Right lobe of liver (tissue), 6 donors: ENCODE data around the gene RGS12. TPM values are rescaled to one million over a fixed set of nuclear protein-coding genes. Genes with fewer than 3 reads are reported as not detected.

Experiments used
- ATAC-seq, 4 donors: fragments of 200-7000 bp; cut with Tn5 transposase; one replicate each; pipeline ENCODE4 v1.9.1; 2020; ENCODE audit warnings: mild to moderate bottlenecking in 4 of 4, moderate library complexity in 4 of 4
- DNase-seq, 3 donors: peaks; one replicate each; pipeline ENCODE4 v3.0.0-alpha.2; 2020
- H3K27ac ChIP-seq, 3 donors: fragments of 200-600 bp; one replicate each; pipeline ENCODE4 v1.8.0; 2022
- H3K27me3 ChIP-seq, 2 donors: fragments of 200-600 bp; one replicate each; pipeline ENCODE4 v1.8.0; 2022
- H3K36me3 ChIP-seq, 4 donors: fragments of 200-600 bp; sonication (generic) in 1 of 4; one replicate each; pipeline versions ENCODE4 v1.5.1 to v1.8.0; 2017 to 2022; ENCODE audit warnings: control low read depth in 1 of 4
- H3K4me1 ChIP-seq, 4 donors: fragments of 200-600 bp; sonication (generic) in 1 of 4; one replicate each; pipeline versions ENCODE4 v1.5.1 to v1.8.0; 2017 to 2022; ENCODE audit warnings: control low read depth in 1 of 4
- H3K4me3 ChIP-seq, 3 donors: fragments of 200-600 bp; one replicate each; pipeline ENCODE4 v1.8.0; 2022
- H3K9me3 ChIP-seq, 4 donors: fragments of 200-600 bp; sonication (generic) in 1 of 4; one replicate each; pipeline versions ENCODE4 v1.5.1 to v1.8.0; 2017 to 2022; ENCODE audit warnings: control low read depth in 1 of 4
- CTCF ChIP-seq, 4 donors: fragments of 200-600 bp in 3 of 4; fragments of 450-650 bp in 1 of 4; IDR thresholded peaks; one replicate each; pipeline versions ENCODE4 v1.5.1 to v1.8.0; 2016 to 2022; ENCODE audit warnings: antibody characterized with exemption in 4 of 4, mild to moderate bottlenecking in 2 of 4
- POLR2A ChIP-seq: fragments of 450-650 bp; IDR thresholded peaks from one replicate; pipeline ENCODE4 v1.6.1; 2017; ENCODE audit warnings: antibody characterized with exemption, mild to moderate bottlenecking
- WGBS: methylation state at CpG from one replicate; pipeline ENCODE4 v1.1.6; 2018; ENCODE audit warnings: low coverage, low lambda C conversion rate; ENCODE audit not compliant: insufficient coverage; ENCODE audit errors: missing lambda C conversion rate; 5-methylcytosine and 5-hydroxymethylcytosine counted together
- intact Hi-C, 2 donors: fragments of 100-400 bp; cut with DNase I; formaldehyde crosslinking; loops; one replicate each; pipeline versions ENCODE4 v1.11.2 to v1.14.1; 2022
- total RNA-seq, 6 experiments: library from RNA; depleted of rRNA in 2 of 6; stranded (reverse); fragments of >200 nt in 2 of 6; fragmentation: NEBNext Ultra II Directional in 3 of 6; extraction: Animal tissue kit (Norgen Biotek cat#: 25700) in 3 of 6; gene quantifications; one replicate each; pipeline versions ENCODE4 v1.1.0 to v1.2.4, GENCODE V29; 2016 to 2023
- donor health status: DM: no; HTN: yes; CAD: no.
- donor health status: DM: no; HTN: no; CAD: no.
- donor health status: DM: no; HTN: no; CAD: no.
- donor health status: DM: no; HTN: yes; CAD: no.
- donor health status: DM: no; HTN: yes; CAD: no.

The RGS12 gene
- total RNA-seq, 6 experiments from 2014 or later = 15.0 to 29.6 (median 22.1) TPM

DNA sequence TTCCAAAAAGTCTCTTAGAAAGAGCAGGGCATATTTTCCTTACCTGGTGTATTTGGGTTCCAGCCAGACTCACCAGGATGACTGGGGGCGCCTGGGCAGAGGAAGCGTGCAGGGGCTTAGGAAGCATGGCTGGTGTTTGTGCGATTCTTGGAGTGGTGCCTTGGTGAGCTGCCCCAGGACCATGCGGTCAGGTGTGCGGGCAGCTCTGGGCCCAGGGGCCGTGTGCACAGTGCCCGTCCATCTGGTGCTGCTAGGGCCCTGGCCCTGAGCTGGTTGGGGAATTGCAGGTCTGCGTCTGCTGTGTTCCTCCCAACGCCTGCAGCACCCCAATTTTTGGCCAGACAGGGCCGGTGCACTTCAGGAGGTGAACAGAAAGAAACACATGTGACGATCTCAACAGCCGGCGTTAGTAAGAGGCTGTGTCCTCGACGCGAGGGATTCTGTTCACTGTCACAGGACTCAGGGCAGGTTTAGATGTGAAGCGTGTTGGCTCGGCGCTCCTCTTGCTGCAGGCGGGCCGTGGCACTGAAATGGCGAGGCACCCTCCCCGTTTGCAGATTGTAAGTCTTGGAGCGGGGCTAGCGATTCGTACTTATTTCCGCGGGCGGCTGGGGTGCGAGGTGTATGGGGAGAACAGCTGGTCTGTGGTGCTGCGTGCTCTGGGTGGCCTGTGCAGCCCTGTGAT lies 15.2 kb downstream of the RGS12 start:
- Histone ChIP-seq H3K27ac (no peak overlapping the region), H3K4me1 (no peaks in the 10 kb centered on the region), H3K36me3 (no peaks in the 10 kb centered on the region), H3K27me3 (no peaks in the 10 kb centered on the region), H3K9me3 (no peaks in the 10 kb centered on the region), H3K4me3 (no peak overlapping the region)
- intact Hi-C loops = no loop called here
- DNase-seq (peak in 2 of 3 donors; percentile 36 to 43), ATAC-seq (no peak)
- WGBS = 90% methylated on average over 4 of the region's 31 CpGs
- no peak for TF ChIP-seq POLR2A
- no peak for TF ChIP-seq CTCF (IDR thresholded peaks at IDR 0.05)

GRCh38 chr4:3308691-3309090 lies 15.9 kb downstream of the RGS12 start:
- ATAC-seq (no peak), DNase-seq (peak in 2 of 3 donors; percentile 27)
- Histone ChIP-seq H3K36me3 (no peaks in the 10 kb centered on the region), H3K4me1 (no peaks in the 10 kb centered on the region), H3K27me3 (no peaks in the 10 kb centered on the region), H3K9me3 (no peaks in the 10 kb centered on the region), H3K4me3 (no peak overlapping the region), H3K27ac (no peak overlapping the region)
- TF ChIP-seq CTCF (IDR thresholded peaks at IDR 0.05) = no peak
- no peak for TF ChIP-seq POLR2A
- intact Hi-C loops = no loop called here
- WGBS = 80% methylated on average over 5 of the region's 14 CpGs

- H3K9me3 ChIP-seq = no peaks in the 10 kb centered on the region
- no peaks in the 10 kb centered on the region for H3K36me3 ChIP-seq
- no peak overlapping the region for H3K27ac ChIP-seq
- no peak for TF ChIP-seq POLR2A
- no peak for TF ChIP-seq CTCF (IDR thresholded peaks at IDR 0.05)
- WGBS = 92% methylated on average over 5 of the region's 21 CpGs
- DNase-seq = peak in 2 of 3 donors; percentile 52 to 72
- no peaks in the 10 kb centered on the region for H3K27me3 ChIP-seq
- intact Hi-C loops = no loop called here
- no peak overlapping the region for H3K4me3 ChIP-seq
- ATAC-seq = peak; percentile 19 to 85 (median 40)
- H3K4me1 ChIP-seq = no peaks in the 10 kb centered on the region
Measured at GRCh38 chr4:3310301-3311094, 17.7 kb downstream of the RGS12 start.

- ATAC-seq (no peak), DNase-seq (peak in 2 of 3 donors; percentile 37 to 44)
- no peak for TF ChIP-seq CTCF (IDR thresholded peaks at IDR 0.05)
- no peaks in the 10 kb centered on the region for H3K9me3 ChIP-seq
- no peaks in the 10 kb centered on the region for H3K36me3 ChIP-seq
- no peaks in the 10 kb centered on the region for H3K4me1 ChIP-seq
- H3K27me3 ChIP-seq = no peaks in the 10 kb centered on the region
- 98% methylated on average over 9 of the region's 13 CpGs for WGBS
- H3K4me3 ChIP-seq = no peak overlapping the region
- intact Hi-C loops = no loop called here
- H3K27ac ChIP-seq = no peak overlapping the region
Measured at GRCh38 chr4:3311095-3311372, 18.2 kb downstream of the RGS12 start.
